K562 (cell line): ENCODE results near the gene ENC1. TPM values are rescaled to one million over a fixed set of nuclear protein-coding genes. Genes with fewer than 3 reads are reported as not detected.

ENCODE experiments used
- ATAC-seq: fragments of 200-7000 bp; cut with Tn5 transposase; 3 replicates; pipeline ENCODE4 v1.9.1; 2020; ENCODE audit warnings: moderate library complexity
- BruUV-seq: library from RNA; stranded (reverse); fragments of 400-500 nt; replicated peaks from 2 replicates; lab custom pipeline; 2021; lab: Mats Ljungman, UMichigan
- CTCF ChIA-PET: fragments of 300-600 bp; formaldehyde crosslinking; extraction: SDS; loops from one replicate; lab custom pipeline; 2021; ENCODE audit warnings: low intra/inter-chr PET ratio; lab: Yijun Ruan, JAX
- POLR2A ChIA-PET: fragments of 300-600, 350-650 bp; sonication (Branson Sonifier 250); formaldehyde crosslinking; extraction: SDS; loops from one replicate; lab custom pipeline; 2021; ENCODE audit warnings: antibody characterized with exemption, inconsistent platforms; lab: Yijun Ruan, JAX
- DNase-seq, 4 experiments: peaks; one replicate each; pipeline versions ENCODE4 v3.0.0 to v3.0.0-alpha.2; 2011 to 2018; ENCODE audit warnings: low spot score in 3 of 4, mixed read lengths in 3 of 4; ENCODE audit errors: extremely low read depth in 1 of 4
- FAIRE-seq: peaks from 2 replicates; lab custom pipeline; 2011; peaks lifted over from hg19 to GRCh38; lab: Jason Lieb, UNC
- H2AFZ ChIP-seq: 2 replicates; pipeline ENCODE4 v1.6.0; 2011; ENCODE audit warnings: low read depth, low read length, control low read depth, inconsistent platforms
- H3K27ac ChIP-seq: fragments of 200-600 bp; 3 replicates; pipeline ENCODE4 v1.8.0; 2011; ENCODE audit warnings: low read depth, mild to moderate bottlenecking, control low read depth, inconsistent platforms, low read length, moderate library complexity, mixed read lengths; ENCODE audit errors: extremely low read depth
- H3K27me3 ChIP-seq, 2 experiments: fragments of 300-600 bp in 1 of 2; 2 replicates in 1 of 2; 3 replicates in 1 of 2; pipeline versions ENCODE4 v1.6.0 to v1.8.0; 2011; ENCODE audit warnings: inconsistent platforms in 2 of 2, low read length in 2 of 2, mild to moderate bottlenecking in 1 of 2, mixed read lengths in 1 of 2, moderate library complexity in 1 of 2; ENCODE audit not compliant: control insufficient read depth in 2 of 2, insufficient read depth in 2 of 2
- H3K36me3 ChIP-seq: fragments of 300-600 bp; 3 replicates; pipeline ENCODE4 v1.8.0; 2011; ENCODE audit warnings: mild to moderate bottlenecking, low read length, inconsistent platforms; ENCODE audit not compliant: control insufficient read depth, insufficient read depth
- H3K4me1 ChIP-seq, 2 experiments: fragments of 200-600 bp in 1 of 2; replicated peaks in 1 of 2; 2 replicates in 1 of 2; 3 replicates in 1 of 2; pipeline versions ENCODE4 v1.5.1 to v1.8.0; 2011; ENCODE audit warnings: inconsistent platforms in 2 of 2, low read length in 2 of 2, mild to moderate bottlenecking in 1 of 2, mixed read lengths in 1 of 2, moderate library complexity in 1 of 2; ENCODE audit not compliant: control insufficient read depth in 2 of 2, insufficient read depth in 2 of 2
- H3K4me2 ChIP-seq: 2 replicates; pipeline ENCODE4 v1.6.1; 2011; ENCODE audit warnings: low read length, control low read depth, inconsistent platforms, mixed read lengths; ENCODE audit not compliant: insufficient read depth
- H3K4me3 ChIP-seq: fragments of 200-600 bp; sonication (generic), shearing (Covaris generic); 2 replicates; pipeline ENCODE4 v1.5.1; 2016; ENCODE audit warnings: control low read depth, inconsistent platforms
- H3K79me2 ChIP-seq: fragments of 200-600 bp; 3 replicates; pipeline ENCODE4 v1.8.0; 2011; ENCODE audit warnings: low read length, inconsistent platforms; ENCODE audit not compliant: control insufficient read depth, insufficient read depth
- H3K9ac ChIP-seq, 2 experiments: 2 replicates each; pipeline versions ENCODE4 v1.6.0 to v1.6.1; 2011; ENCODE audit warnings: low read depth in 2 of 2, low read length in 2 of 2, control low read depth in 1 of 2, inconsistent platforms in 1 of 2, mild to moderate bottlenecking in 1 of 2, mixed read lengths in 1 of 2; ENCODE audit not compliant: insufficient read depth in 1 of 2
- H3K9me1 ChIP-seq: one replicate; pipeline ENCODE4 v1.6.0; 2011; ENCODE audit warnings: inconsistent platforms, mild to moderate bottlenecking, low read length, moderate library complexity; ENCODE audit not compliant: control insufficient read depth, insufficient read depth
- H3K9me3 ChIP-seq: replicated peaks from 2 replicates; pipeline ENCODE4 v1.5.1; 2011; ENCODE audit warnings: low read depth, low read length, inconsistent platforms; ENCODE audit not compliant: control insufficient read depth, insufficient read depth
- H4K20me1 ChIP-seq: replicated peaks from 2 replicates; pipeline ENCODE4 v1.6.1; 2011; ENCODE audit warnings: low read length, inconsistent platforms, mixed read lengths; ENCODE audit not compliant: control insufficient read depth, insufficient read depth
- ATF2 ChIP-seq: sonication (generic); formaldehyde crosslinking; IDR thresholded peaks from 2 replicates; pipeline ENCODE4 v1.8.1; 2022; ENCODE audit warnings: missing genetic modification reagents
- BMI1 ChIP-seq: fragments of 150-350 bp; IDR thresholded peaks from 2 replicates; pipeline ENCODE4 v1.6.1; 2014; ENCODE audit warnings: low read length
- CBFA2T2 ChIP-seq: fragments of 450-650 bp; conservative IDR thresholded peaks from 2 replicates; pipeline ENCODE4 v1.6.1; 2017; ENCODE audit warnings: mild to moderate bottlenecking
- ERF ChIP-seq: fragments of 450-650 bp; formaldehyde crosslinking; IDR thresholded peaks from 2 replicates; pipeline ENCODE4 v1.4.0; 2020; ENCODE audit warnings: mild to moderate bottlenecking, mixed read lengths
- ETV1 ChIP-seq: fragments of 450-650 bp; conservative IDR thresholded peaks from 2 replicates; pipeline ENCODE4 v1.6.1; 2016; ENCODE audit warnings: missing genetic modification characterization, control low read depth, low read depth, missing compliant biosample characterization
- GATA2 ChIP-seq: sonication (generic); formaldehyde crosslinking; IDR thresholded peaks from 2 replicates; pipeline ENCODE4 v1.4.0; 2020; ENCODE audit warnings: mild to moderate bottlenecking, missing genetic modification reagents
- HES1 ChIP-seq: fragments of 450-650 bp; IDR thresholded peaks from 2 replicates; pipeline ENCODE4 v1.6.1; 2016; ENCODE audit warnings: low read depth, mild to moderate bottlenecking, moderate library complexity
- L3MBTL2 ChIP-seq: fragments of 450-650 bp; IDR thresholded peaks from 2 replicates; pipeline ENCODE4 v1.6.1; 2016; ENCODE audit warnings: mild to moderate bottlenecking, moderate library complexity
- NBN ChIP-seq: fragments of 450-650 bp; IDR thresholded peaks from 2 replicates; pipeline ENCODE4 v1.6.1; 2016; ENCODE audit warnings: low read depth, mild to moderate bottlenecking
- NR3C1 ChIP-seq: sonication (generic); formaldehyde crosslinking; IDR thresholded peaks from 2 replicates; pipeline ENCODE4 v1.8.1; 2022; ENCODE audit warnings: missing genetic modification reagents
- PREB ChIP-seq: sonication (generic); formaldehyde crosslinking; IDR thresholded peaks from 2 replicates; pipeline ENCODE4 v1.8.1; 2023; ENCODE audit warnings: mild to moderate bottlenecking, missing genetic modification reagents
- RFX5 ChIP-seq: IDR thresholded peaks from 2 replicates; pipeline ENCODE4 v1.6.1; 2011; ENCODE audit warnings: low read depth, mild to moderate bottlenecking, improper control_type of control experiment, low read length
- SAFB ChIP-seq: fragments of 200-400 bp; formaldehyde crosslinking; IDR thresholded peaks from 2 replicates; pipeline ENCODE4 v1.6.1; 2017; ENCODE audit warnings: low read depth, low read length, borderline replicate concordance
- SREBF1 ChIP-seq: fragments of 150-350 bp; IDR thresholded peaks from 2 replicates; pipeline ENCODE4 v1.6.1; 2014; ENCODE audit warnings: antibody characterized with exemption, low read depth, low read length, borderline replicate concordance
- SRSF1 ChIP-seq: fragments of 200-400 bp; formaldehyde crosslinking; IDR thresholded peaks from 2 replicates; pipeline ENCODE4 v1.6.1; 2017; ENCODE audit warnings: mild to moderate bottlenecking, low read depth, low read length, moderate library complexity
- ZBED1 ChIP-seq: IDR thresholded peaks from 2 replicates; pipeline ENCODE4 v1.6.1; 2014
- ZBTB49 ChIP-seq: sonication (generic); formaldehyde crosslinking; IDR thresholded peaks from 2 replicates; pipeline ENCODE4 v1.8.0; 2022; ENCODE audit warnings: missing genetic modification reagents, mild to moderate bottlenecking, borderline replicate concordance
- ZNF699 ChIP-seq: fragments of 250-450 bp; sonication (Bioruptor Pico); IDR thresholded peaks from 2 replicates; pipeline ENCODE4 v1.8.0; 2021; ENCODE audit warnings: mild to moderate bottlenecking, moderate library complexity; ENCODE audit not compliant: insufficient replicate concordance
- WGBS: fragments of 100-300 bp; shearing (Covaris generic); methylation state at CpG from one replicate; pipeline ENCODE4 v1.1.6; 2016; ENCODE audit warnings: low coverage, mixed read lengths; ENCODE audit not compliant: insufficient coverage; ENCODE audit errors: missing lambda C conversion rate; 5-methylcytosine and 5-hydroxymethylcytosine counted together
- in situ Hi-C: fragments of 300-500 bp; cut with MboI; formaldehyde crosslinking; loops from 4 replicates; pipeline ENCODE4 v1.15.0; 2018; ENCODE audit warnings: inconsistent platforms, mixed read lengths
- intact Hi-C: fragments of 100-400 bp; cut with micrococcal nuclease; formaldehyde crosslinking; loops from 2 replicates; pipeline ENCODE4 v1.14.2; 2022
- polyA plus RNA-seq, 8 experiments: library from polyadenylated mRNA; depleted of rRNA in 4 of 8; stranded (reverse) in 5 of 8; unstranded in 3 of 8; fragments of >200 nt; fragmentation: Nextera tagmentation in 2 of 8; fragmentation: Illumina TruSeq in 1 of 8; extraction: Ambion mirVana in 2 of 8; extraction: Trizol in 1 of 8; gene quantifications; 2 replicates each; pipeline versions ENCODE4 v1.2.1 to v1.2.3, GENCODE V29; 2011 to 2014; ENCODE audit warnings: inconsistent platforms in 1 of 8, missing spikeins in 1 of 8
- total RNA-seq, 7 experiments: library from RNA; depleted of rRNA in 6 of 7; stranded (reverse); fragments of >200 nt in 6 of 7; fragmentation: Illumina TruSeq in 2 of 7; extraction: Trizol in 2 of 7; gene quantifications; 2 replicates each; pipeline versions ENCODE4 v1.2.1 to v1.2.3, GENCODE V29; 2011 to 2021; ENCODE audit warnings: low replicate concordance in 1 of 7

The ENC1 gene
- total and polyA plus RNA-seq, 9 of the 15 experiments (the other 6 are each of a cell fraction or from before 2014, with no cell fraction given): 0.17 to 3.2 (median 0.97) TPM

- TF ChIP-seq ZBTB49 (CRISPR knock-in tag): no peak
- TF ChIP-seq PREB (CRISPR knock-in tag): no peak
- TF ChIP-seq RFX5: no peak
- no peak for TF ChIP-seq ETV1
- TF ChIP-seq SAFB: no peak
- no peak for TF ChIP-seq CBFA2T2
- no peak for TF ChIP-seq SRSF1
- no peak for TF ChIP-seq ATF2 (CRISPR knock-in tag)
- no peak for TF ChIP-seq BMI1
- TF ChIP-seq ZBED1: no peak
- TF ChIP-seq GATA2: no peak
- no peak for TF ChIP-seq ERF (CRISPR knock-in tag)
- TF ChIP-seq NR3C1 (CRISPR knock-in tag): no peak
- TF ChIP-seq ZNF699: no peak
- no peak for TF ChIP-seq HES1
- no peak for TF ChIP-seq NBN
- TF ChIP-seq L3MBTL2: no peak
- no peak for TF ChIP-seq SREBF1
- H3K4me2 ChIP-seq: no peak overlapping the region
- FAIRE-seq: no peak
- H3K9ac ChIP-seq: no peak overlapping the region
- CTCF ChIA-PET: no interaction called here
- no peaks in the 10 kb centered on the region for H3K4me1 ChIP-seq
- H3K9me1 ChIP-seq: no peaks in the 10 kb centered on the region
- no peaks in the 10 kb centered on the region; the same call in 1 of the 2 replicates for H3K9me3 ChIP-seq
- POLR2A ChIA-PET: no interaction called here
- H3K79me2 ChIP-seq: no peaks in the 10 kb centered on the region
- no peak overlapping the region for H3K27ac ChIP-seq
- ATAC-seq: no peak
- H3K27me3 ChIP-seq: peaks cover 6 to 9% of the 10 kb centered on the region in 2 experiments; a peak in 3 of 5 replicates
- H3K4me3 ChIP-seq: no peak overlapping the region
- H4K20me1 ChIP-seq: no peaks in the 10 kb centered on the region
- in situ Hi-C loops (no loop called here), intact Hi-C loops (no loop called here)
- H3K36me3 ChIP-seq: no peaks in the 10 kb centered on the region
- WGBS: 8% methylated on average over 4 of the region's 4 CpGs
- no peak overlapping the region for H2AFZ ChIP-seq
- DNase-seq: no peak
- no TSS peak for BruUV-seq
Observed at GRCh38 chr5:74624501-74624900, 16.0 kb downstream of the ENC1 start.
